Urinary bladder (tissue), 4 donors: ENCODE measurements around the gene SLC48A1. TPM values are rescaled to one million over a fixed set of nuclear protein-coding genes. Genes with fewer than 3 reads are reported as not detected.

Experiments used
- DNase-seq: peaks from one replicate; pipeline ENCODE4 v3.0.0-alpha.2; 2015; ENCODE audit errors: extremely low spot score
- H3K27ac ChIP-seq: one replicate; pipeline ENCODE4 v1.5.1; 2013; ENCODE audit warnings: low read depth, mild to moderate bottlenecking, moderate library complexity
- H3K36me3 ChIP-seq: one replicate; pipeline ENCODE4 v1.6.1; 2013; ENCODE audit warnings: mild to moderate bottlenecking, moderate library complexity; ENCODE audit not compliant: insufficient read depth
- H3K4me1 ChIP-seq: one replicate; pipeline ENCODE4 v1.6.1; 2013; ENCODE audit warnings: mild to moderate bottlenecking, moderate library complexity; ENCODE audit not compliant: insufficient read depth
- H3K4me3 ChIP-seq: one replicate; pipeline ENCODE4 v1.5.1; 2013; ENCODE audit warnings: low read depth, low read length
- WGBS: extraction: QIAGEN DNeasy Blood & Tissue Kit; methylation state at CpG from one replicate; pipeline ENCODE4 v1.1.7; 2013; 5-methylcytosine and 5-hydroxymethylcytosine counted together
- polyA plus RNA-seq: library from polyadenylated mRNA; stranded (reverse); fragments of 200-250 nt; gene quantifications from one replicate; pipeline ENCODE4 v1.2.3, GENCODE V29; 2013
- total RNA-seq: library from RNA; depleted of rRNA; stranded (reverse); fragments of >200 nt; gene quantifications from one replicate; pipeline ENCODE4 v1.2.3, GENCODE V29; 2014
- donor health status: healthy with polysubstance abuse.
- donor health status: healthy.

The SLC48A1 gene
- total and polyA plus RNA-seq, 2 donors: 8.6 to 31.1 TPM

DNA sequence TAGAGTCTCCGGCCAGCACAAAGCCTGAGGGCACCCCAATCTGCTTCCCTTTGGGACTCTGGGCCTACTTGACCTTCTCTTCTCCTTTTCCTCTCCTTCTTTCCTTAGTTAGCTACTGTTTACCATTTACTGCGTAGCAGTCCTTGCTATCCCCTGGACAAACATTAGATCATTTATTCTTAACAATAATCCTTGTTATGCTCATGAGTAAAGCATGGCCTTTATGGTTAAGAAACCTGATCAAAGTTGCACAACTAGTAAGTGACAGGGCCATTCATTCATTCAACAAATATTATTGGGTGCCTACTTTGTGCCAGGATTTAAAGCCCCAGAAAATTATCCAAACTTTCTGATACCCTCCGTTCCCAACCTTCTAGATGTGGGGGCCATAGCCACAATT, 49.8 kb downstream of the SLC48A1 start:
- no peaks in the 10 kb centered on the region for H3K36me3 ChIP-seq
- H3K4me3 ChIP-seq: no peak overlapping the region
- H3K27ac ChIP-seq: no peak overlapping the region
- DNase-seq: no peak
- WGBS: 73% methylated on average over 3 of the region's 3 CpGs
- peaks cover 2% of the 10 kb centered on the region for H3K4me1 ChIP-seq

GRCh38 chr12:47823422-47824086, 50.5 kb downstream of the SLC48A1 start:
- WGBS: 90% methylated on average over 5 of the region's 5 CpGs
- H3K4me3 ChIP-seq: no peak overlapping the region
- H3K36me3 ChIP-seq: no peaks in the 10 kb centered on the region
- H3K4me1 ChIP-seq: peaks cover 2% of the 10 kb centered on the region
- no peak for DNase-seq
- H3K27ac ChIP-seq: no peak overlapping the region

DNA sequence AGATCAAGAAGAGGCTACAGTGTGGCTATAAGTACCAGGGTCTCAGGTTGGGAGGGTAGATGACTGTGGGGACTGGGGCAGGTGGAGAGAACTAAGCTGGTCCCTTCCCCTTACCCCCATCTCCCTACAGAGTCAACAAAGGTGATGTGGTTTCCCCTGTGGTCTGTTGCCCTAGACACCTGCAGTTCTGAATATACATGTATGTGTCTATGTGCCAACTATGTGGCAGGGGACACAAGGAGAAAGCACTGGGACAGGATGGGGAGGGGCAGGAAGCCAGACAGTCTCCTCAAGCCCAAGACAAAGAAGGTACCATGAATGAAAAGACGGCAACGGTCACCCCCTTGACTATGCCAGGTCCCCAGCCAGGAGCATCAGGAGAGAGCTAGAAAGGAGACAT, 51.2 kb downstream of the SLC48A1 start:
- Histone ChIP-seq H3K4me3 (no peak overlapping the region), H3K36me3 (no peaks in the 10 kb centered on the region), H3K27ac (peak overlapping the region; percentile 35), H3K4me1 (peaks cover 3% of the 10 kb centered on the region)
- WGBS: 90% methylated on average over 2 of the region's 2 CpGs
- no peak for DNase-seq

- Histone ChIP-seq H3K4me3 (no peak overlapping the region), H3K27ac (peak overlapping the region; percentile 35), H3K4me1 (peaks cover 6% of the 10 kb centered on the region), H3K36me3 (no peaks in the 10 kb centered on the region)
- WGBS: 70% methylated on average over 3 of the region's 3 CpGs
- no peak for DNase-seq
These were observed 51.6 kb downstream of the SLC48A1 start for GRCh38 chr12:47824635-47825034.

- no peak for DNase-seq
- WGBS: 42% methylated on average over 6 of the region's 6 CpGs
- Histone ChIP-seq H3K4me1 (peaks cover 6% of the 10 kb centered on the region), H3K4me3 (no peak overlapping the region), H3K27ac (peak overlapping the region; percentile 45), H3K36me3 (no peaks in the 10 kb centered on the region)
These were observed 52.2 kb downstream of the SLC48A1 start for GRCh38 chr12:47825173-47825639.

- Histone ChIP-seq H3K4me1 (peaks cover 6% of the 10 kb centered on the region), H3K36me3 (no peaks in the 10 kb centered on the region), H3K4me3 (no peak overlapping the region), H3K27ac (peak overlapping the region; percentile 55)
- no peak for DNase-seq
- 51% methylated on average over 14 of the region's 14 CpGs for WGBS
These were observed 55.3 kb downstream of the SLC48A1 start for GRCh38 chr12:47828008-47828975.

- no peak overlapping the region for H3K4me3 ChIP-seq
- H3K4me1 ChIP-seq: peaks cover 6% of the 10 kb centered on the region
These were observed 56.0 kb downstream of the SLC48A1 start for GRCh38 chr12:47828976-47829482.

DNA sequence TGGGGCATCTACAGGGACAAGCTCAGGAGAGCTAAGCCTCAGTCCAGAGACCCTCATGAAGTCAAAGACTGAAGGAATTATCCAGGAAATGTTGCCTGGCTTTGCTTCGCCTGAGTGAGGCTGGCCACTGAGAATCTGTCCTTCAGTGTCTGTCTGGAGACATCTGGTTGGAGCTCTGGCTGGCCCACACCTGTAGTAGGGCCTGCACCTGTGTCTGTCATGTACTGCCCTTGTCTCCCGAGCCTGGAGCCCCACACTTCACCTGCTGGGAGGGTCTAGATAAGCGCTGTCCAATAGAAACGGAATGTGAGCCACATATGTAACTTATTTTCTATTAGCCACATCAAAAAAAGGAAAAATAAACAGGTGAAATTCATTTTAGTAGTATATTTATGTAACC, 56.5 kb downstream of the SLC48A1 start:
- H3K36me3 ChIP-seq: no peaks in the 10 kb centered on the region
- 92% methylated on average over 4 of the region's 4 CpGs for WGBS
- peaks cover 6% of the 10 kb centered on the region for H3K4me1 ChIP-seq
- H3K4me3 ChIP-seq: no peak overlapping the region
- H3K27ac ChIP-seq: no peak overlapping the region
- no peak for DNase-seq

More at GRCh38 chr12:47828976-47829482, 56.0 kb downstream of the SLC48A1 start:
- WGBS: 29% methylated on average over 7 of the region's 7 CpGs
- no peaks in the 10 kb centered on the region for H3K36me3 ChIP-seq
- no peak for DNase-seq
- H3K27ac ChIP-seq: peak overlapping the region; percentile 76

Other genes with a start within 250 kb of the SLC48A1 start
- gene RPAP3, start 67.2 kb upstream of the SLC48A1 start, total RNA-seq: 29.4 TPM
- 15.5 TPM for gene RPAP3, start 67.2 kb upstream of the SLC48A1 start, polyA plus RNA-seq
- gene ENDOU, start 47.7 kb upstream of the SLC48A1 start, total RNA-seq: not detected
- gene ENDOU, start 47.7 kb upstream of the SLC48A1 start, polyA plus RNA-seq: 1.4 TPM
- gene RAPGEF3, start 14.4 kb upstream of the SLC48A1 start, total RNA-seq: 17.2 TPM
- 38.7 TPM for gene RAPGEF3, start 14.4 kb upstream of the SLC48A1 start, polyA plus RNA-seq
- gene HDAC7, start 46.7 kb downstream of the SLC48A1 start, total RNA-seq: 26.8 TPM
- gene HDAC7, start 46.7 kb downstream of the SLC48A1 start, polyA plus RNA-seq: 92.4 TPM
- gene VDR, start 131.8 kb downstream of the SLC48A1 start, total RNA-seq: 0.79 TPM
- gene VDR, start 131.8 kb downstream of the SLC48A1 start, polyA plus RNA-seq: 3.7 TPM
- gene TMEM106C, start 190.4 kb downstream of the SLC48A1 start, total RNA-seq: 89.8 TPM
- gene TMEM106C, start 190.4 kb downstream of the SLC48A1 start, polyA plus RNA-seq: 35.7 TPM
- gene COL2A1, start 231.2 kb downstream of the SLC48A1 start, total RNA-seq: 2.3 TPM
- gene COL2A1, start 231.2 kb downstream of the SLC48A1 start, polyA plus RNA-seq: not detected